Kidney epithelial cell (primary cell): ENCODE data around the gene COL23A1. TPM values are rescaled to one million over a fixed set of nuclear protein-coding genes. Genes with fewer than 3 reads are reported as not detected.

Source experiments
- DNase-seq: peaks from one replicate; pipeline ENCODE4 v3.0.0-alpha.2; 2010; ENCODE audit warnings: low read depth
- H3K27me3 ChIP-seq: 2 replicates; pipeline ENCODE4 v1.6.0; 2011; ENCODE audit warnings: low read length; ENCODE audit not compliant: control insufficient read depth, insufficient read depth
- H3K36me3 ChIP-seq: 2 replicates; pipeline ENCODE4 v1.5.1; 2011; ENCODE audit warnings: low read length; ENCODE audit not compliant: control insufficient read depth, insufficient read depth
- H3K4me3 ChIP-seq: 2 replicates; pipeline ENCODE4 v1.5.1; 2011; ENCODE audit warnings: low read depth, mild to moderate bottlenecking, control low read depth, low read length
- total RNA-seq: library from RNA; depleted of rRNA; stranded (reverse); fragments of >200 nt; gene quantifications from 2 replicates; pipeline ENCODE4 v1.2.3, GENCODE V29; 2015
- TF ChIP-seq, protein P1 (sequence below): IDR thresholded peaks from 2 replicates; pipeline ENCODE4 v1.5.1; 2011; ENCODE audit warnings: mild to moderate bottlenecking, moderate library complexity, low read length, control low read depth, inconsistent platforms; ENCODE audit not compliant: insufficient read depth, poor library complexity, severe bottlenecking

Gene COL23A1
- total RNA-seq, 1 donor from 2014 or later: 0.17 TPM

DNA sequence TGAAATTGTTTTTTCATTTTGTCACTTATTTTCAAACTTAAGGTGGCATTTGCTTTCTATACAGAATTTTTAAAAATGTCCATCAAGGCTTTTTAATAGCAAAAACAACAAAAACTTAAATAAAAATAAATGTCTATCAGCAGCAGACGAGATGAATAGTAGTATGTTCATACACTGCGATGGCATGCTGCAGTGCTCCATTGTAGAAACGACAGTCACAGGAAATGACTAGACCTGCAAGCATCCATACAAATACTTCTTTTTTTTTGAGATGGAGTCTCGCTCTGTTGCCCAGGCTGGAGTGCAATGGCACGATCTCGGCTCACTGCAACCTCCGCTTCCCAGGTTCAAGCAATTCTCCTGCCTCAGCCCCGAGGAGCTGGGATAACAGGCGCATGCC lies 41.4 kb downstream of the COL23A1 start:
- Histone ChIP-seq H3K27me3 (no peaks in the 10 kb centered on the region), H3K4me3 (no peak overlapping the region), H3K36me3 (no peaks in the 10 kb centered on the region)
- TF ChIP-seq, protein P1, sequence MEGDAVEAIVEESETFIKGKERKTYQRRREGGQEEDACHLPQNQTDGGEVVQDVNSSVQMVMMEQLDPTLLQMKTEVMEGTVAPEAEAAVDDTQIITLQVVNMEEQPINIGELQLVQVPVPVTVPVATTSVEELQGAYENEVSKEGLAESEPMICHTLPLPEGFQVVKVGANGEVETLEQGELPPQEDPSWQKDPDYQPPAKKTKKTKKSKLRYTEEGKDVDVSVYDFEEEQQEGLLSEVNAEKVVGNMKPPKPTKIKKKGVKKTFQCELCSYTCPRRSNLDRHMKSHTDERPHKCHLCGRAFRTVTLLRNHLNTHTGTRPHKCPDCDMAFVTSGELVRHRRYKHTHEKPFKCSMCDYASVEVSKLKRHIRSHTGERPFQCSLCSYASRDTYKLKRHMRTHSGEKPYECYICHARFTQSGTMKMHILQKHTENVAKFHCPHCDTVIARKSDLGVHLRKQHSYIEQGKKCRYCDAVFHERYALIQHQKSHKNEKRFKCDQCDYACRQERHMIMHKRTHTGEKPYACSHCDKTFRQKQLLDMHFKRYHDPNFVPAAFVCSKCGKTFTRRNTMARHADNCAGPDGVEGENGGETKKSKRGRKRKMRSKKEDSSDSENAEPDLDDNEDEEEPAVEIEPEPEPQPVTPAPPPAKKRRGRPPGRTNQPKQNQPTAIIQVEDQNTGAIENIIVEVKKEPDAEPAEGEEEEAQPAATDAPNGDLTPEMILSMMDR: no peak
- DNase-seq: peak; percentile 21

DNA sequence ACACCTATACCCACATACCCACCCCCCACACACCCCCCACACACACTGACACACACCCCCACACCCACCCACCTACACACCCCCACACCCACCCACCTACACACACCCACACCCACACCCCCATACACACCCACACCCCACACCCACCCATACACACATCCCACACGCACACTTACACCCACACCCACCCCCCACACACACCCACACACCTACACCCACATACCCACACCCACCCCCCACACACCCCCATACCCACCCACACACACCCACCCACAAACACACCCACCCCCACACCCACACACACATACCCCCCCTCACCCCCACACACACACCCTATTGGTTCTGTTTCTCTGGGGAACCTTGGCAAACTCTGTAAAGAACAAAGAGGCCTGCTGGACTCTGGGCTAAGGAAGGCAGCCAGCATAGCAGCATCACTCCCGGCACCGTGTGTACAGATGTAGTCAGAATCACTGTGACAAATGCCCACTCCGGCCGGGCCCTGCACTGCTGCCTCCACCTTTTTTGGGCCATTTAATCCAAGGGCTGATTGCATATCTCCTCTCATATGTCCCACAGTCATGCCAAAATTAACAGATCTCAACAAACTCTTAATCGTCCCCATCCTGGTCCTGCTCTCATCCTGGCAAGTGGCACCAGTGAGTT lies 42.3 kb downstream of the COL23A1 start:
- TF ChIP-seq, protein P1: no peak
- no peak overlapping the region for H3K4me3 ChIP-seq
- no peaks in the 10 kb centered on the region for H3K27me3 ChIP-seq
- no peak for DNase-seq
- H3K36me3 ChIP-seq: no peaks in the 10 kb centered on the region

DNA sequence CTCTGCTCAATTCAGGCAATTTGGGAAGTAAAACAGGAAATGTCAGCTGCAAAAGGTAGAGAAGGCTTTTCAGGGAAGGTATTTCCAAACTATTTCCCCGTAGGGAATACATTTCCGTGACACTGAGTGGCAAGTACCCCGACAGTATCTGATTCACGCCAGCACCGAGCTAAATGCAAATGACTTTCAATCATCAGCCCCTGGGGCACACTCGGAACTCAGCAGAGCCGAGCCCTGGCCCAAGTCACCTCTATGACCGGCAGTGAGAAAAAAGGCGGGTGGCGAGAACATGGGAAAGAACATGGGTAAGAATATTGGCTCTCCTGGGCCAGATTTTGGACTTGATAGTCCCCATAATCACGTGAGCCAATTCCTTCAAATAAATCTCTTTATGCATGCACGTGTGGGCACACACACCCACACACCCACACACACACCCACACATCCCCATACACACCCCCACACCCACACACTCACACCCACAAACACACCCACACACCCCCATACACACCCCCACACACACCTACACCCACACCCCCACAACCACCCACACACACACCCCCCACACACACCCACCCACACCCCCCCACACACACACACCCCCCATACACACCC lies 43.0 kb downstream of the COL23A1 start:
- TF ChIP-seq, protein P1: no peak
- no peak overlapping the region for H3K4me3 ChIP-seq
- DNase-seq: no peak
- H3K27me3 ChIP-seq: no peaks in the 10 kb centered on the region
- no peaks in the 10 kb centered on the region for H3K36me3 ChIP-seq

DNA sequence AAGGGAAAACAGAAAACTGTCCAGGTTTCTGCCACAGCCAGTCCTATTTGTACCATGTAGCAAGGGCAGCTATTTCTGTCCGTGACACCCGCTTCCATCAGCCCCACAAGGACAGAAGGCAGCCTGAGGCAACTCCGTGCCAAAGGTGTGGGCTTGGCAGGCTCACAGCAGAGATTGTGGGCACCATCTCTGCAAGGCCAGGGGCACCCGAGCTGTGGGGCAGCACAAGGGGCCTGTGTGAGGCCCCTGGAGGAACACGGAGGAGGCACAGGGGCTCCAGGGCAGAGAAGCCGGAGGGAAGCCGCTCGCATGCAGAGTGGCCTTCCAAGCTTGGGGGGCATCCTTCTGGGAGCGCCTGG lies 43.5 kb downstream of the COL23A1 start:
- no peaks in the 10 kb centered on the region for H3K36me3 ChIP-seq
- H3K4me3 ChIP-seq: no peak overlapping the region
- no peak for DNase-seq
- no peaks in the 10 kb centered on the region for H3K27me3 ChIP-seq
- TF ChIP-seq, protein P1: no peak

DNA sequence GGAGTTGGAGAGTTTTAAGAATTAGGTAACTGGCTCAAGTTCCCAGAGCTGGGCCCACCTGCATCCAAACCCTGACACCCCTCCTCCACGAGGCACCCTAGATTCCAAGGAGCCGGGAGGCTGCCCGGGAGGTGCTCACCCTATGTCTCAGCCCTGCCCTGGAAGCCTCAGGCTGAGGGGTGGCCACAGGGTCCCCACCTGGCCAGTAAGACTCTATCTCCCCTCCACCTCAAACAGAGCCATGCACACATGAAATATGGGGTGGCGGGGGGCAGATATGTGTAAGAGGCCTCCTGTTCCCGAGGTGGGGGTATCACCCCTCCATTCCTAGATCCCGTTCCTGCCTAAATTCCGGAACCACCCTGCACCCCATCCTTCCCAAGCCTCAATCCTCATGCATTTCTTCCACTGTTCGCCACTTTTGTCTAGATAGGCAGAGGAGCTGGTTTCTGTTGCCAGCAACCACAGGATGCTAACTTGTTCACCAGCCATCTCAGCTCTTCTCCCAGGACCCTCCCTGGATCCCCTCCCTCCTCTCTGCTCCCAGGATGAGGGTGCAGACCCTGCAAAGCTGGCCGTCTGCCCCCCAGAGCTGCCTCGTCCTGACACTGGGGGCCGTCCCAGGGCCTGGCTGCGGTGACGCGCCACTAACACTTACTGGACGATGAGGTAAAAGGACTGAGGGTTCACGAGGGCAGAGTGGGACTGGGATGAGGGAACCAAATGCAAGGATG lies 44.1 kb downstream of the COL23A1 start:
- no peak for DNase-seq
- Histone ChIP-seq H3K4me3 (no peak overlapping the region), H3K36me3 (no peaks in the 10 kb centered on the region), H3K27me3 (no peaks in the 10 kb centered on the region)
- TF ChIP-seq, protein P1: no peak

DNA sequence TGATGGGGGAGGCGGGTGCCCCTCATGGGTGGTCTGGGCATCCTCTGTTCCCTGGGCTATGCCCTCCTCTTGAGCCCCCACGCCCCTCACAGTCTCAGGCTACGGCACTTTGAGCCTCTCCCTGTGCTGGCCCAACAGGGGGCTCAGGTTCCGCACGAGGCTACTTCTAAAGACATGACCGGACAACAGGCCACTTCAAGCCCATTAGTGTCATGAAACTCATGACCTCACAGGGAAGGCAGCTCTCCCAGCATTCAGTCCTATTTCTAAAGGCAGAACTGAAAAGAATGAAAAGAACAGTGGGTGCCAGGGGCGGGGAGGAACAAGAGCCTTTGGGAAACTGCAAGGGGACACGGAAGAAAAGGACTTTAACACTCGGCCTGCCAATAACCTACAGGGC lies 45.0 kb downstream of the COL23A1 start:
- H3K36me3 ChIP-seq: no peaks in the 10 kb centered on the region
- no peaks in the 10 kb centered on the region for H3K27me3 ChIP-seq
- TF ChIP-seq, protein P1: no peak
- no peak overlapping the region for H3K4me3 ChIP-seq
- no peak for DNase-seq
